ENCODE data around the gene PARD3B. TPM values are rescaled to one million over a fixed set of nuclear protein-coding genes. Genes with fewer than 3 reads are reported as not detected.

Gene PARD3B
- total RNA-seq, 1 experiment from 2014 or later: 7.6 TPM

DNA sequence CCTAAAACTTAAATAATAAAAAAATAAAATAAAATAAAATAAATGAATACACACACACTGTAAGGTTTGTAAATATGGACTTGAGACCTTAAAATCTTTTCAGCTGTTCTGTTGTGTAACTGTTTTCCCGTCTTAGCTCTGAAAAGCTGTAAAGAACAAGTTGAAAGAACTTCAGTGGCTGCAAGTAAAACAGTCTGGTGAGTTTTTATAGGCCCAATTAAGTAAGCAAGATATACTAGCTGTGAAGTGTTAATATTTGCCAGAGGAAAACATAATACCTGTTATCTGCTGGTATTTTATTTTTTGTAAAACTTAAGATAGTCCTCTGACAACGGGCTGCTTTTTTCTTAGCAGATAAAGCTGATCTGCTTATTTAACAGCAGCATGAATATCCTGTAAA lies 960.1 kb downstream of the PARD3B start:
- Histone ChIP-seq H3K4me1 (ENCODE audit: insufficient read depth, low read length, poor library complexity, severe bottlenecking) (no peaks in the 10 kb centered on the region), H3K36me3 (ENCODE audit: insufficient read depth, low read length, poor library complexity, severe bottlenecking) (no peaks in the 10 kb centered on the region), H3K27ac (ENCODE audit: low read depth, low read length, poor library complexity, severe bottlenecking) (no peak overlapping the region), H3K27me3 (replicated peaks; ENCODE audit: insufficient read depth, low read depth, low read length, poor library complexity) (no peaks in the 10 kb centered on the region), H3K4me3 (ENCODE audit: low read depth, low read length, poor library complexity, severe bottlenecking) (no peak overlapping the region), H3K9me3 (ENCODE audit: low read depth, low read length, poor library complexity, severe bottlenecking) (no peaks in the 10 kb centered on the region)
- CTCF ChIA-PET: no interaction called here
- POLR2A ChIA-PET (ENCODE audit: low non-redundant PET): no interaction called here
- BruUV-seq (replicated peaks): no TSS peak
- no peak for DNase-seq (ENCODE audit: low spot score)
- no peak for TF ChIP-seq EZH2 (IDR thresholded peaks at IDR 0.05; ENCODE audit: borderline replicate concordance, low read depth, low read length, poor library complexity, severe bottlenecking)
- TF ChIP-seq, protein P1, sequence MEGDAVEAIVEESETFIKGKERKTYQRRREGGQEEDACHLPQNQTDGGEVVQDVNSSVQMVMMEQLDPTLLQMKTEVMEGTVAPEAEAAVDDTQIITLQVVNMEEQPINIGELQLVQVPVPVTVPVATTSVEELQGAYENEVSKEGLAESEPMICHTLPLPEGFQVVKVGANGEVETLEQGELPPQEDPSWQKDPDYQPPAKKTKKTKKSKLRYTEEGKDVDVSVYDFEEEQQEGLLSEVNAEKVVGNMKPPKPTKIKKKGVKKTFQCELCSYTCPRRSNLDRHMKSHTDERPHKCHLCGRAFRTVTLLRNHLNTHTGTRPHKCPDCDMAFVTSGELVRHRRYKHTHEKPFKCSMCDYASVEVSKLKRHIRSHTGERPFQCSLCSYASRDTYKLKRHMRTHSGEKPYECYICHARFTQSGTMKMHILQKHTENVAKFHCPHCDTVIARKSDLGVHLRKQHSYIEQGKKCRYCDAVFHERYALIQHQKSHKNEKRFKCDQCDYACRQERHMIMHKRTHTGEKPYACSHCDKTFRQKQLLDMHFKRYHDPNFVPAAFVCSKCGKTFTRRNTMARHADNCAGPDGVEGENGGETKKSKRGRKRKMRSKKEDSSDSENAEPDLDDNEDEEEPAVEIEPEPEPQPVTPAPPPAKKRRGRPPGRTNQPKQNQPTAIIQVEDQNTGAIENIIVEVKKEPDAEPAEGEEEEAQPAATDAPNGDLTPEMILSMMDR (conservative IDR thresholded peaks at IDR 0.05; ENCODE audit: low read depth, low read length): no peak
- intact Hi-C loops (cut with micrococcal nuclease; ENCODE audit: unreplicated experiment): no loop called here

DNA sequence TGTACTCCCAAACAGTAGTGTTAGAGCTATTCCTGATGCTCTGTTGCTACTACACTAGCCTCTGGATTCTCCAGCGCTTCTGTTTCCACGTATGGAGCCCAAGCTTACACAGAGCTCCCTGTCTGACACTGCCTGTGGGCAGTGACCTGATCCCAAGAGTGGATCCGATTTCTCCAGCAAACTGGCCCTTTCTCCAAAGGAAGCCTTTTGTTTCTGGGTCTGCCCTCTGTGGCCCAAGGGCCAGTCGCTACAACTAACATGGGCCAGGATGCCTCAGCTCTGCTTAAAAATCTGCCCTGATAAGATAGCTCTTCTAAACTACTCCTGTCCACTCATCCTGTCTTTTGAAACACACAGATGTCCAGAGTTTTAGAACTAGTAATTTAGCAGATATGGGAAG lies 964.4 kb downstream of the PARD3B start:
- no peak overlapping the region for H3K4me3 ChIP-seq (ENCODE audit: low read depth, low read length, poor library complexity, severe bottlenecking)
- TF ChIP-seq EZH2 (IDR thresholded peaks at IDR 0.05; ENCODE audit: borderline replicate concordance, low read depth, low read length, poor library complexity, severe bottlenecking): no peak
- TF ChIP-seq, protein P1 (conservative IDR thresholded peaks at IDR 0.05; ENCODE audit: low read depth, low read length): no peak
- BruUV-seq (replicated peaks): no TSS peak
- H3K27me3 ChIP-seq (replicated peaks; ENCODE audit: insufficient read depth, low read depth, low read length, poor library complexity): no peaks in the 10 kb centered on the region
- intact Hi-C loops (cut with micrococcal nuclease; ENCODE audit: unreplicated experiment): no loop called here
- POLR2A ChIA-PET (ENCODE audit: low non-redundant PET): no interaction called here
- H3K36me3 ChIP-seq (ENCODE audit: insufficient read depth, low read length, poor library complexity, severe bottlenecking): no peaks in the 10 kb centered on the region
- H3K9me3 ChIP-seq (ENCODE audit: low read depth, low read length, poor library complexity, severe bottlenecking): no peaks in the 10 kb centered on the region
- no peak overlapping the region for H3K27ac ChIP-seq (ENCODE audit: low read depth, low read length, poor library complexity, severe bottlenecking)
- DNase-seq (ENCODE audit: low spot score): no peak
- CTCF ChIA-PET: no interaction called here
- H3K4me1 ChIP-seq (ENCODE audit: insufficient read depth, low read length, poor library complexity, severe bottlenecking): no peaks in the 10 kb centered on the region

GRCh38 chr2:205510345-205510744 lies 965.1 kb downstream of the PARD3B start:
- H3K9me3 ChIP-seq (ENCODE audit: low read depth, low read length, poor library complexity, severe bottlenecking): no peaks in the 10 kb centered on the region
- no peak for DNase-seq (ENCODE audit: low spot score)
- CTCF ChIA-PET: no interaction called here
- POLR2A ChIA-PET (ENCODE audit: low non-redundant PET): no interaction called here
- H3K27ac ChIP-seq (ENCODE audit: low read depth, low read length, poor library complexity, severe bottlenecking): no peak overlapping the region
- no peaks in the 10 kb centered on the region for H3K4me1 ChIP-seq (ENCODE audit: insufficient read depth, low read length, poor library complexity, severe bottlenecking)
- BruUV-seq (replicated peaks): no TSS peak
- H3K27me3 ChIP-seq (replicated peaks; ENCODE audit: insufficient read depth, low read depth, low read length, poor library complexity): no peaks in the 10 kb centered on the region
- TF ChIP-seq, protein P1 (conservative IDR thresholded peaks at IDR 0.05; ENCODE audit: low read depth, low read length): no peak
- TF ChIP-seq EZH2 (IDR thresholded peaks at IDR 0.05; ENCODE audit: borderline replicate concordance, low read depth, low read length, poor library complexity, severe bottlenecking): no peak
- intact Hi-C loops (cut with micrococcal nuclease; ENCODE audit: unreplicated experiment): no loop called here
- H3K36me3 ChIP-seq (ENCODE audit: insufficient read depth, low read length, poor library complexity, severe bottlenecking): no peaks in the 10 kb centered on the region
- no peak overlapping the region for H3K4me3 ChIP-seq (ENCODE audit: low read depth, low read length, poor library complexity, severe bottlenecking)

Data from A673 (cell line).